A549 (cell line): ENCODE measurements around the gene SERTAD4. TPM values are rescaled to one million over a fixed set of nuclear protein-coding genes. Genes with fewer than 3 reads are reported as not detected.

ENCODE experiments used
- ATAC-seq, 2 experiments: fragments of 200-7000 bp in 1 of 2; fragments of >200 bp in 1 of 2; cut with Nextera tagmentation in 1 of 2; cut with Tn5 transposase in 1 of 2; 3 replicates each; pipeline versions ENCODE4 v1.8.0 to v1.9.1; 2018 to 2020; ENCODE audit warnings: mild to moderate bottlenecking in 1 of 2, moderate library complexity in 1 of 2
- CTCF ChIA-PET: fragments of 300-600 bp; sonication (Branson Sonifier 250); formaldehyde crosslinking; extraction: SDS; loops from one replicate; lab custom pipeline; 2021; ENCODE audit warnings: antibody characterized with exemption, inconsistent platforms; lab: Yijun Ruan, JAX
- POLR2A ChIA-PET: fragments of 350-600 bp; formaldehyde crosslinking; extraction: SDS; loops from one replicate; lab custom pipeline; 2021; ENCODE audit warnings: antibody characterized with exemption, inconsistent platforms; lab: Yijun Ruan, JAX
- DNase-seq, 2 experiments: peaks; one replicate each; pipeline versions ENCODE4 v3.0.0 to v3.0.0-alpha.2; 2011 to 2016; ENCODE audit warnings: low read depth in 1 of 2, low spot score in 1 of 2
- FAIRE-seq: peaks from 2 replicates; lab custom pipeline; 2011; peaks lifted over from hg19 to GRCh38; lab: Jason Lieb, UNC
- H3K27ac ChIP-seq, 2 experiments: fragments of >200 bp; sonication (Bioruptor Twin); formaldehyde crosslinking; 3 replicates each; pipeline ENCODE4 v1.5.1; 2016 to 2017
- H3K4me1 ChIP-seq: fragments of >200 bp; sonication (Bioruptor Twin); formaldehyde crosslinking; 3 replicates; pipeline ENCODE4 v1.6.1; 2016
- H3K4me2 ChIP-seq: fragments of >200 bp; sonication (Bioruptor Twin); formaldehyde crosslinking; 3 replicates; pipeline ENCODE4 v1.6.1; 2016
- H3K4me3 ChIP-seq: fragments of >200 bp; sonication (Bioruptor Twin); formaldehyde crosslinking; 3 replicates; pipeline ENCODE4 v1.5.1; 2016
- H3K9me3 ChIP-seq: fragments of >200 bp; sonication (Bioruptor Twin); formaldehyde crosslinking; 3 replicates; pipeline ENCODE4 v1.6.1; 2016
- ATOH8 ChIP-seq: fragments of 250-450 bp; sonication (Bioruptor Pico); IDR thresholded peaks from 2 replicates; pipeline ENCODE4 v1.5.0; 2020; ENCODE audit warnings: low read depth, mild to moderate bottlenecking, moderate library complexity
- BCL3 ChIP-seq: fragments of >200 bp; sonication (Bioruptor Twin); formaldehyde crosslinking; IDR thresholded peaks from 3 replicates; pipeline ENCODE4 v1.6.1; 2016
- CBX2 ChIP-seq: fragments of 200-600 bp; sonication (generic); IDR thresholded peaks from 2 replicates; pipeline ENCODE4 v1.6.1; 2016; ENCODE audit warnings: low read depth, mild to moderate bottlenecking, borderline replicate concordance
- CEBPB ChIP-seq, 2 experiments: fragments of >200 bp in 1 of 2; sonication (Bioruptor Twin) in 1 of 2; formaldehyde crosslinking in 1 of 2; IDR thresholded peaks; 2 replicates each; pipeline ENCODE4 v1.6.1; 2012 to 2016
- CHD2 ChIP-seq: fragments of 150-350 bp; IDR thresholded peaks from 2 replicates; pipeline ENCODE4 v1.6.1; 2014; ENCODE audit warnings: low read length; ENCODE audit not compliant: partially characterized antibody
- CHD4 ChIP-seq: fragments of 200-600 bp; sonication (generic); IDR thresholded peaks from 2 replicates; pipeline ENCODE4 v1.6.1; 2016; ENCODE audit warnings: antibody characterized with exemption, mild to moderate bottlenecking, borderline replicate concordance
- CTCF ChIP-seq: fragments of >200 bp; sonication (Bioruptor Twin); formaldehyde crosslinking; IDR thresholded peaks from 3 replicates; pipeline ENCODE4 v1.5.1; 2016
- EHF ChIP-seq: fragments of 250-450 bp; sonication (Bioruptor Pico); IDR thresholded peaks from 2 replicates; pipeline ENCODE4 v1.5.0; 2020; ENCODE audit warnings: mild to moderate bottlenecking
- FOXS1 ChIP-seq: fragments of 250-450 bp; sonication (Bioruptor Pico); IDR thresholded peaks from 2 replicates; pipeline ENCODE4 v1.5.0; 2020; ENCODE audit warnings: mild to moderate bottlenecking, moderate library complexity
- GATA3 ChIP-seq: IDR thresholded peaks from 2 replicates; pipeline ENCODE4 v1.6.1; 2012; ENCODE audit warnings: borderline replicate concordance
- HES2 ChIP-seq: fragments of >200 bp; sonication (Bioruptor Twin); formaldehyde crosslinking; IDR thresholded peaks from 2 replicates; pipeline ENCODE4 v1.6.1; 2016
- HOXA7 ChIP-seq: fragments of 250-450 bp; sonication (Bioruptor Pico); IDR thresholded peaks from 2 replicates; pipeline ENCODE4 v1.5.0; 2020; ENCODE audit warnings: mild to moderate bottlenecking, moderate library complexity
- HOXB5 ChIP-seq: fragments of 250-450 bp; sonication (Bioruptor Pico); IDR thresholded peaks from 2 replicates; pipeline ENCODE4 v1.5.0; 2020; ENCODE audit warnings: mild to moderate bottlenecking, moderate library complexity
- JUNB ChIP-seq: fragments of >200 bp; sonication (Bioruptor Twin); formaldehyde crosslinking; IDR thresholded peaks from 2 replicates; pipeline ENCODE4 v1.6.1; 2016
- KDM1A ChIP-seq: fragments of 200-600 bp; sonication (generic); IDR thresholded peaks from 2 replicates; pipeline ENCODE4 v1.6.1; 2016; ENCODE audit warnings: low read depth, mild to moderate bottlenecking
- MAX ChIP-seq: IDR thresholded peaks from 2 replicates; pipeline ENCODE4 v1.6.1; 2012
- MAZ ChIP-seq: fragments of 150-350 bp; IDR thresholded peaks from 2 replicates; pipeline ENCODE4 v1.6.1; 2014; ENCODE audit warnings: antibody characterized with exemption, low read depth, low read length, borderline replicate concordance
- MYC ChIP-seq: IDR thresholded peaks from 2 replicates; pipeline ENCODE4 v1.6.1; 2012; ENCODE audit warnings: mild to moderate bottlenecking, inconsistent platforms, low read length, improper control_type of control experiment, borderline replicate concordance
- NR3C1 ChIP-seq: fragments of >200 bp; sonication (Bioruptor Twin); formaldehyde crosslinking; IDR thresholded peaks from 3 replicates; pipeline ENCODE4 v1.6.1; 2017
- PBX3 ChIP-seq: IDR thresholded peaks from 2 replicates; pipeline ENCODE4 v1.6.1; 2012
- REST ChIP-seq: fragments of 200-600 bp; sonication (generic); IDR thresholded peaks from 2 replicates; pipeline ENCODE4 v1.6.1; 2016; ENCODE audit warnings: antibody characterized with exemption, mild to moderate bottlenecking, moderate library complexity
- SMC3 ChIP-seq: fragments of >200 bp; sonication (Bioruptor Twin); formaldehyde crosslinking; IDR thresholded peaks from 3 replicates; pipeline ENCODE4 v1.6.1; 2018; ENCODE audit warnings: inconsistent platforms
- SREBF2 ChIP-seq: fragments of 450-650 bp; IDR thresholded peaks from 2 replicates; pipeline ENCODE4 v1.6.1; 2014; ENCODE audit warnings: mild to moderate bottlenecking, moderate library complexity
- ZFP36 ChIP-seq: fragments of 450-650 bp; IDR thresholded peaks from 2 replicates; pipeline ENCODE4 v1.6.1; 2014; ENCODE audit warnings: borderline replicate concordance; ENCODE audit not compliant: partially characterized antibody
- ZSCAN20 ChIP-seq: fragments of 250-450 bp; sonication (Bioruptor Pico); IDR thresholded peaks from 2 replicates; pipeline ENCODE4 v1.8.0; 2022; ENCODE audit warnings: mild to moderate bottlenecking, moderate library complexity
- WGBS: methylation state at CpG from one replicate; pipeline ENCODE4 v1.1.6; 2017; ENCODE audit errors: missing lambda C conversion rate; 5-methylcytosine and 5-hydroxymethylcytosine counted together
- polyA plus RNA-seq, 4 experiments: library from polyadenylated mRNA; depleted of rRNA in 3 of 4; stranded (reverse); fragments of >200 nt; fragmentation: RNase III in 1 of 4; extraction: RNeasy Plus Mini Kit Qiagen cat#74134 plus additional on column Dnase treatment in 1 of 4; gene quantifications; 2 replicates in 3 of 4; 3 replicates in 1 of 4; pipeline ENCODE4 v1.2.3, GENCODE V29; 2011 to 2017

SERTAD4 gene
- polyA plus RNA-seq, 2 of the 4 experiments (the other 2 are of a cell fraction): 0.62 to 0.71 TPM

GRCh38 chr1:210223226-210223904, 9.2 kb upstream of the SERTAD4 start:
- FAIRE-seq (no peak), DNase-seq (no peak), ATAC-seq (0 out of 6 replicates have a peak, but pooled peaks of 1 of the 2 experiments have one; percentile 43)
- Histone ChIP-seq H3K4me1 (no peaks in the 10 kb centered on the region), H3K9me3 (no peaks in the 10 kb centered on the region), H3K27ac (no peak overlapping the region), H3K4me2 (no peak overlapping the region), H3K4me3 (no peak overlapping the region)
- POLR2A ChIA-PET: no interaction called here
- CTCF ChIA-PET: interaction anchor here (1.0 to 1.2 kb wide), 2 partner anchors 11 to 80 kb away, joined by 3 to 7 read pairs; no protein-coding TSS in a partner anchor
- WGBS: 50% methylated on average over 5 of the region's 5 CpGs
- TF ChIP-seq ZFP36 (no peak), CBX2 (no peak), SREBF2 (no peak), REST (no peak), NR3C1 (no peak), MYC (no peak), FOXS1 (CRISPR knock-in tag) (no peak), KDM1A (no peak), ATOH8 (no peak), EHF (CRISPR knock-in tag) (no peak), CHD2 (no peak), ZSCAN20 (CRISPR knock-in tag) (no peak), HOXB5 (CRISPR knock-in tag) (no peak), CTCF (no peak), BCL3 (no peak)

GRCh38 chr1:210228158-210228557, 4.4 kb upstream of the SERTAD4 start:
- no peak for DNase-seq
- Histone ChIP-seq H3K4me3 (no peak overlapping the region), H3K4me2 (no peak overlapping the region)
- WGBS: 3% methylated on average over 1 of the region's 1 CpG
- CTCF ChIA-PET: no interaction called here
- TF ChIP-seq GATA3: no peak
- TF ChIP-seq HES2: no peak
- no peak for TF ChIP-seq SMC3
- no peak for TF ChIP-seq CHD2
- no peak for TF ChIP-seq HOXB5 (CRISPR knock-in tag)
- TF ChIP-seq PBX3: no peak
- TF ChIP-seq MAZ: no peak
- TF ChIP-seq HOXA7 (CRISPR knock-in tag): no peak
- no peak for TF ChIP-seq JUNB
- no peak for TF ChIP-seq CEBPB (IDR thresholded peaks at IDR 0.05)
- TF ChIP-seq CHD4: no peak
- TF ChIP-seq MAX: no peak
- TF ChIP-seq EHF (CRISPR knock-in tag): no peak
- TF ChIP-seq NR3C1: no peak
- TF ChIP-seq, all 56 proteins: peak for 0
- POLR2A ChIA-PET: no interaction called here
- no peak for FAIRE-seq
- H3K9me3 ChIP-seq: no peaks in the 10 kb centered on the region
- no peak for ATAC-seq
- peaks cover 4% of the 10 kb centered on the region; the same call in 1 of the 3 replicates for H3K4me1 ChIP-seq
- no peak overlapping the region for H3K27ac ChIP-seq
